T-helper 2 cell treated with Interferon-gamma antibody and Interleukin-4, amounts not matched to agents 100 ng/mL and 5 ng/mL, for 36 hours (primary cell): ENCODE results near the gene PRC1. TPM values are rescaled to one million over a fixed set of nuclear protein-coding genes. Genes with fewer than 3 reads are reported as not detected.

Experiments used
- intact Hi-C: fragments of 100-400 bp; cut with micrococcal nuclease; formaldehyde crosslinking; loops from one replicate; pipeline ENCODE4 v1.15.1; 2023
- total RNA-seq: library from RNA; stranded (reverse); gene quantifications from 2 replicates; pipeline ENCODE4 v1.2.3, GENCODE V29; 2022

Gene PRC1
- total RNA-seq, 1 donor from 2014 or later = 130 TPM

GRCh38 chr15:90956274-90957030, 37.9 kb downstream of the PRC1 start:
- intact Hi-C loops = loop anchor here (1.0 kb wide), 3 partner anchors 66 to 93 kb away; partner anchors contain the start of gene VPS33B

GRCh38 chr15:90955624-90956273, 38.6 kb downstream of the PRC1 start:
- intact Hi-C loops = loop anchor here (1.0 kb wide), 4 partner anchors 39 to 94 kb away; partner anchors contain the start of genes PRC1 and VPS33B

- intact Hi-C loops = loop anchor here (1.0 kb wide), 2 partner anchors 20 to 39 kb away; partner anchors contain the start of genes PRC1 and UNC45A
Observed at GRCh38 chr15:90954712-90955623, 39.4 kb downstream of the PRC1 start, which contains the start of gene RCCD1. RCCD1 (plus strand) TSS chr15:90954884; CDS start chr15:90956735, 1,851 bp downstream.

- intact Hi-C loops = loop anchor here (1.0 kb wide), 1 partner anchor 19 kb away; the partner anchor contains the start of gene UNC45A
Observed at GRCh38 chr15:90953947-90954711, 40.2 kb downstream of the PRC1 start.

- intact Hi-C loops = no loop called here
Observed at GRCh38 chr15:90952901-90953677, 41.2 kb downstream of the PRC1 start.

GRCh38 chr15:90950676-90951075, 43.7 kb downstream of the PRC1 start:
- intact Hi-C loops = no loop called here

GRCh38 chr15:90949979-90950675, 44.2 kb downstream of the PRC1 start:
- intact Hi-C loops = no loop called here

- intact Hi-C loops = no loop called here
Observed at GRCh38 chr15:90948506-90948905, 45.8 kb downstream of the PRC1 start.

GRCh38 chr15:90947577-90948357, 46.6 kb downstream of the PRC1 start:
- intact Hi-C loops = no loop called here

- intact Hi-C loops = no loop called here
Observed at GRCh38 chr15:90946941-90947576, 47.3 kb downstream of the PRC1 start.

GRCh38 chr15:90946538-90946937, 47.8 kb downstream of the PRC1 start:
- intact Hi-C loops = no loop called here

- intact Hi-C loops = no loop called here
Observed at GRCh38 chr15:90945091-90945490, 49.2 kb downstream of the PRC1 start.

- intact Hi-C loops = no loop called here
Observed at GRCh38 chr15:90942354-90943120, 51.8 kb downstream of the PRC1 start.

GRCh38 chr15:90941038-90941437, 53.3 kb downstream of the PRC1 start:
- intact Hi-C loops = no loop called here

GRCh38 chr15:90939756-90940155, 54.6 kb downstream of the PRC1 start:
- intact Hi-C loops = loop anchor here (10.0 kb wide), 2 partner anchors 295 to 915 kb away; partner anchors contain the start of gene SLCO3A1

- intact Hi-C loops = loop anchor here (10.0 kb wide), 2 partner anchors 293 to 917 kb away; partner anchors contain the start of gene SLCO3A1
Observed at GRCh38 chr15:90938261-90938660, 56.1 kb downstream of the PRC1 start.

- intact Hi-C loops = loop anchor here (10.0 kb wide), 2 partner anchors 292 to 918 kb away; partner anchors contain the start of gene SLCO3A1
Observed at GRCh38 chr15:90936823-90937222, 57.5 kb downstream of the PRC1 start.
